Nucleus accumbens (tissue), 56 donors: ENCODE results near the gene FAM180B.

Experiments
- DNase-seq, 56 donors: peaks; one replicate each; lab custom pipeline; 2025; lab: John Stamatoyannopoulos, UW

Gene FAM180B

DNA sequence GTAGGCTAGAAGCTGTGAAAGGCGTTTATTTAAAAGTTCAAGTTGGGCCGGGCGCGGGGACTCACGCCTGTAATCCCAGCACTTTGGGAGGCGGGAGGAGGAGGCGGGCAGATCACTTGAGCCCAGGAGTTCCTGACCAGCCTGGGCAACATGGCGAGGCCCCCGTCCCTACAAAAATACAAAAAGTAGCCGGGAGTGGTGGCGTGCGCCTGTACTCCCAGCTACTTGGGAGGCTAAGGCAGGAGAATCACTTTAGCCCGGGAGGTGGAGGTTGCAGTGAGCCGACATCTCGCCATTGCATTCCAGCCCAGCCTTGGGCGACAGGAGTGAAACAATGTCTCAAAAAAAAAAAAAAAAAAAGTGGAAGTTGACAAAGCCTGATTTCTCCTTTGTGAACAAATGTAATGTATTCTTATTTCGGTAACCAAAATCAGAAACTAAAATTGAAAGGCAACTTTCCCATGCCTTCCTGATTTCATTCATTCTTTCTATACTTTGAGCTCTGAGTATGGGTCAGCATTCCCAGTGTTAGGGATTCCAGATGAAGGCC is 20.3 kb upstream of the FAM180B start:
- no peak for DNase-seq

DNA sequence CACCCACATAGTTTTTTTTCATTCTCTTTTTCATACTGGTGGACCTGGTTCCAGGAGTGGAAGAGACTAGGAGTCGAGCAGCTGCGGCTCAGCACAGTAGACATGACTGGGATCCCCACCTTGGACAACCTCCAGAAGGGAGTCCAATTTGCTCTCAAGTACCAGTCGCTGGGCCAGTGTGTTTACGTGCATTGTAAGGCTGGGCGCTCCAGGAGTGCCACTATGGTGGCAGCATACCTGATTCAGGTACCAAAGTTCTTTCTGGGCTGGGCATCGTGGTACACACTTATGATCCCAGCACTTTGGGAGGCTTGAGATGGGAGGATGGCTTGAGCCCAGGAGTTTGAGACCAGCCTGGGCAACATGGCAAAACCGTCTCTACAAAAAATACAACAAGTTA is 16.8 kb upstream of the FAM180B start:
- no peak for DNase-seq

DNA sequence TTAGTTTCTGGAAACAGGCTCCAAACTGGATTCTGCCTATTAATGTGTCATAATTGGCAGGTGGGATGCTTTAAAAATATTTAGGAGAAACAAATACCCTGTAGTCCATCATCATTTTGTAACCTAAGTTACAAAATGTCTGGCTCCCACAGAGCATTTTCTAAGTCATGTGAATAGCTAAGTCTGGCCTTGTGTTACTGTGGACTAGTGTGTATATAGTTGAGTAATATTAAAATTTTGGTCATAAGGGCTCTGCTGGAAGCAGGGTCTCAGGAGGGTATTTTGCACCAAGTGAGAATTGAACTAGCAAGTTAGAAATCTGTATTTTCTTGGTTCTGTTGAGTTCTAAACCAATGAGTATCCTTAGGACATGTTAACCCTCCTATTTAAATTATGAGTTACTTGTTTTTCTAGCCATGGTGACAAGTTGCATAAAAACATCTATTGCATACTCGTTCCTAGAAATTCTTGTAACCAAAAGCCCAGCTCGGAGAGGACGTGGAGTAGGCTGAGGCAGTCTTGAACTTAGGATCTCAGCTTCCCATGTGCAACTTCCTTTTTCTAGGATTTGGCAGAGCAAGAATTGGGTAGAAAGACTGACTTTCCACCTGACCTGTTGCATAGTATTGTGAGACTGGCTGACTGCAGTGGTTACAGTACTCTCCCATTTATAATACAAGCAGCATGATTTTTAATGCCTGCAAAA is 15.7 kb upstream of the FAM180B start:
- DNase-seq, result no peak

DNA sequence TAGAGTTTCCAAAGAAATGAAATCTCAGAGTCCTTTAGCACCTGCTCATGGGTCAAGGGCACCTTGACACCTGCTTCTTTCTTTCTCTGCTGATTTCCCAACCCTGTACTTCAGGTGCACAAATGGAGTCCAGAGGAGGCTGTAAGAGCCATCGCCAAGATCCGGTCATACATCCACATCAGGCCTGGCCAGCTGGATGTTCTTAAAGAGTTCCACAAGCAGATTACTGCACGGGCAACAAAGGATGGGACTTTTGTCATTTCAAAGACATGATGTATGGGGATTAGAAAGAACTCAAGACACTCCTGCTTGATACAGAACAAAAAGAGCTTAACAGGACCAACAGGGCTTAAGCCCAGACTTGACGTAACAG is 15.1 kb upstream of the FAM180B start:
- no peak for DNase-seq

DNA sequence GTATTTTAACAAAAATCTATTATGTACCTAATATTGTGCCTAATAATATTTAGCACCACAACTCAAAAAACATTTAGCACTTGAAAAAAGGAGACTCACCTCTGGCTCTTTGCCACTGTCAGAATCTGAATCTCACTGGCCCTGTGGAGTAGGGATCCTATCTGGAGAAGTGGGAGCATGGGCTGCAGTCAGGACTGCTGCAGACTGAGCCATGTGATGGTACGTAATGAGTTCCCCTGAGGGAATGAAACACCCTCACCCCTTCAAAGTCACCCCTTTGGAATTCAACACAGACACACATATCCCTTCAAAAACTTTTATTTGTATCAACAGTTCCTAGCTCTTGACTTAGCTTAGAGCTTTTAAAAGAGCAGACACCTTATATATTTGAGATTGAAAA is 14.6 kb upstream of the FAM180B start:
- no peak for DNase-seq

DNA sequence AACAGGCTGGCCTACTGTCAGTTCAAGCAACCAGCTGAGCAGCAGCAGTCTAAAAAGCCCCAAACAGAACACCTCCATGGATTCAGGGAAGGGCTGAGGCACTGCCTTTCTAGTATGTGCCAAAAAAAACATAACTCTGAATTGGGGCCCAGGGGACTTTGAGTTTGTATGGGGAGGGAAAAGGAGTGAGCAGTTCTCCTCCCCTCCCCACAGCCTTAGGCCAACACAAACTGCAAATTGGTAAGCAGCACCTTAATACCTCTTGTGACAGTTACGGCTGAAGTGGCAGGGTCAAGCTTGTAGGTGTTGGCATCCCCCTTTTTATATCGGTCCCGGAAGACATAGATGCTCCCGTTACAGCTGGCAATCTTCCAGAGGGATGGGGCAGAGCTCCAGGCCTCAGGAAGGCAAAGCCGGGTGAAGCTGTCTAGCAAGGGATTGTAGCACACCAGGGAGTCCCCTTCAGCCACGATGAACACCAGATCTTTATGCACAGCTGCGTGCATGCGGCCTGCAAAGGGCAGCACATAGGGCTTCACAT is 13.7 kb upstream of the FAM180B start:
- peak in 1 of 56 donors; percentile 23 for DNase-seq

DNA sequence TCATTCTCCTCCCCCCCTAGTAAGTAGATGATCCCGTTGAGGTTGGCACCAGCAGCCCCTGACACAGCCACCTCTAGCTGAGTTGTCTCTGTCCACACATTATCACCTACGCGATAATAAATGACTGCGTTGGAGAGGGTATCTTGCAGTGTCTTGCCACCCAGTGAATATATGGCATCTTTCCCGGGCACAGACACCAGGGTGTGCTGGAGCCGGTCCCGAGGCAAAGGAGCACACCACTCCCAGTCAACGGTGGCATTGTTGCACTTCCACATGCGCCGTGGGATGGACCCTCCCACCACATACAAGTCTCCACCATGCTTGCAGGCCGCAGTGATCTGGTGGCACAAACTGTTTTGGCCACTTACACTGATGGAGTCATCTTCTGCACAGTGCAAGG is 13.2 kb upstream of the FAM180B start:
- DNase-seq, result peak in 17 of 56 donors; percentile 14 to 74 (median 30)

DNA sequence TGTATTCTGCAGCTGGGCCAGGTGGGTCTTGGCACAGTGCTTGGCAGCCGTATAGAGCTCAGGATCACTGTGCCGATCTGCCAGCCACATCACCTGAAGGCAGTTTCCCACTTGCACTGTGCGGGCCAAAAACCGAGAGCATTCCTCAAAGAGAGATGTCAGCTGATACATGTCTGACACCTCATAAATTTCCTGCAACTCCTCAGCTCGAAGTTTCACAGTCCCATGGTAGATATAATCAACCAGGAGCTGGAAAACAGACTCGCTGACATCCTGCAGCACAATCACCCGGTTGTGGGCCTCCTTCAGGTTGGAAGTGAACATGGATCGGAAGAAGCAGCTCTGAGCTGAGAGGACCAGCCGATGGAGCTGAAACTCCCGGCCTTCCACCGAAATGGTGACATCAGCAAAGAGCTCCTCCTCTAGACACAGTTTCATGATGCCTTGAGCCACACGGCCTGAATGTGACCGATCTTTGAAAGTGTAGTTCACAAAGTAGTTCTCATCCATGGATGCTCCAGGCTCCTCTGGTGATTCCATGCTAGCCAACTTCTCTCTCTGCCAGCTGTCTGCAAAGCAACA is 8.9 kb upstream of the FAM180B start:
- DNase-seq, result peak in 2 of 56 donors; percentile 19 to 34

DNA sequence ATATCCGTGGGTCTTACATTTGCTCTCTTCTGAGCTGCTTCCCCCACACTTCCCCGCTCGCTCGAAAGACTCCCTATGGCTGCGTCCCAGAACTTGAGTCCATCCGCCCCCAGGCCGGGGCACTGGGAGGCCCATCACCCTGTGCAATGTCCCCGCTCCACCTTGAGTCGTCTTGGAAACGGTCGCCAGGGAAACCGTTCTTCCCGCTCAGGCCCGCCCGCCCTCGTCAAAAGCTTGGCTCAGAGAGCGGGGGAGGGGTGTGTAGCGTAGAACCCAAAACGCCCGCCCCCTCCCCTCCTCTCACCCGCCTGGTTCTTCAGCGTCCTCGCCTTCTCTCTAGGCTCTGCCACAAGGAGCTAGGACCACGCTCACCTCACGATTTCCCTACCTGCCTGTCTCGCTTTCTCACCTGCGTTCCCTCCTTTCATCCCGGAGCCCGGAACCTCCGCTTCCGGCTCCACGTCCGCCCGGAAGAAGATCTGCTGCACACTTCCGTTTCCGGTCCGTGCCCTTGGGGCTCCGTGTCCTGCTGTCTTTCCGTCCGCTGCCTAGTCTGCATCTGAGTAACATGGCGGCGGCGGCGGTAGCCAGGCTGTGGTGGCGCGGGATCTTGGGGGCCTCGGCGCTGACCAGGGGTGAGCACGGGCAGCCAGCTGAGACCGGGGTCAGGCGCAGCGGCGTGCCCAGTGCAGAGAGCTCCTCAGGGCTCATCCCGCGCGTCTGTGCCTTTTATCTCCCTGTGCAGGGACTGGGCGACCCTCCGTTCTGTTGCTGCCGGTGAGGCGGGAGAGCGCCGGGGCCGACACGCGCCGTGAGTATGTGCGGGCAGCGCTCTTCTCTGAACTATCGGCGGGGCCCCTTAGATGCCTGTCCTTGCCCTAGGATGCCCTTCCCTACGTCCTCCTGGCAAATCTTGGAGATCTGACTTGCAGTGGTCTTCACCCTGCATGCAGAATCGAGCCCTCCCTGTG is 7.7 kb upstream of the FAM180B start, which contains the start of the genes KBTBD4 and NDUFS3:
Gene KBTBD4 (minus strand): TSS at position 447 of the 971 bp plus-strand sequence. CDS start 19 bp downstream, at position 428.
Gene NDUFS3 (plus strand): TSS at position 551 of the 971 bp plus-strand sequence. CDS start 18 bp downstream, at position 569.
- DNase-seq, result peak; percentile 59 to 95 (median 88)

DNA sequence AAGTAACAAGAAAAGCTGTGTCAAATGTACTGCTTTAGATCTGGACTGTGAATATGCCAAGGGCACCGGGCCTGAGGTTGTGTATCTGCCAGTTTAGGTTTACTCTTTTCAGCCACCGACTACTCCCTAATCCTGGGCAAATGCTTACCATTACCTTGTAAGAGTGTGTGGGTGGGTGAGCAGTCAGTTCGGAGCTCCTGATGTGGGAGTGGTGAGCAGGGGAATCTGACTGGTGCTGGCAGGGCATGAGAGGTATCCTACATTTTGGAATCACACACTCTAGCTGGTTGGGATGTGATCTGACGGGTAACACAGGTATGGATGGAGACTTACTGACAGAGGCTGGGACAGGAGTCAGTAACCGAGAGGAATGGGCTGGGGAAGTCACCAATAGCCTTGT is 2.6 kb upstream of the FAM180B start:
- peak in 1 of 56 donors; percentile 21 for DNase-seq

DNA sequence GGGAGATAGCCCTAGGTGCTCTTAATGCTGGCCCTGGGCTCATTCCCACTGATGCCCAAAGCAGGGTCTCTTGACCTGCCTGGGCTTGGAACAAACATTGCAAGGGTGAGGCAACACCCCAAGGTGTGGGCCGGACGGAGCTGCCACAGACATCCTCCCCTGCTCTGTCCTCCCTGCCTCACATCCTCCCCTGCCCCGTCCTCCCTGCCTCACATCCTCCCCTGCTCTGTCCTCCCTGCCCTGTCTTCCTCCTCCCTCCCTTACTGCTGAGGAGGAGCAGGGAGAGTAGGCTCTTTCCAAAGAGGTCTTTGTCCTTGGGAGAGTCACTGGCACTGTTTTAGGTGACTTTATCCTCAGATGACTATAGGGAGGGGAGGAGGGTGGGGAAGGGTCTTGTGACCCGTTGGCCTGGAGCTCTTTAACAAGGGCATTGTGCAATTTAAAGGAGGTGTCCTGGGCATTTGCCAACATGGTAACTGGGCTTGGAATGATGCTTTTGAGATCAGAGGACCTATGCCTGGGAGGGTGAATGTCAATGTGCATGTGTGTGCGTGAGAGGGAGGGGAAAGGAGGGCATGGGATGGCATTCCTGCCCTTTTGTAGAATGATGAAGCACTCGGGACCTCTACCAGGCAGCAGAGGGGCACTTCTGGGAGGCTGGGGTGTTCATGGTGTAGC is 700 bp downstream of the FAM180B start:
- DNase-seq, result peak in 1 of 56 donors; percentile 34

DNA sequence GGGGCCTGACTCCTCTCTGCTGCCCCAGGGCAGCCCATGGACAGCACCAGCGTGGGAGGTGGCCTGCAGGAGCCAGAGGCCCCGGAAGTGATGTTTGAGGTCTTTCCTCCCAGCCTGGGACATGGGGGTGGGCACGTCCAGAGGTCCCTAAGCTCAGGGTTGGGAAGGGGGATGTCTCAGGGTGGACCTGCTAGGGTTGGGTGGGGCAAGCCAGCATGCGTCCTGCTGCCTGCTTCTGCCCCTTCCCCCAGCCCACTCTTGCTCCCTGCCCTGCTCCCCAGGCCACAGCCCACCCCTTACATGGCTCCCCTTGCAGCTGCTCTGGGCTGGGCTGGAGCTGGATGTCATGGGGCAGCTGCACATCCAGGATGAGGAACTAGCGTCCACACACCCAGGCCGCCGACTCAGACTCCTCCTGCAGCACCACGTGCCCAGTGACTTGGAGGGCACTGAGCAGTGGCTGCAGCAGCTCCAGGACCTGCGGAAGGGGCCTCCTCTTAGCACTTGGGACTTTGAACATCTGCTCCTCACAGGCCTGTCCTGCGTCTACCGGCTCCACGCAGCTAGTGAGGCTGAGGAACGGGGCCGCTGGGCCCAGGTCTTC is 1.3 kb downstream of the FAM180B start:
- DNase-seq, result peak in 15 of 56 donors; percentile 20 to 61 (median 36)

DNA sequence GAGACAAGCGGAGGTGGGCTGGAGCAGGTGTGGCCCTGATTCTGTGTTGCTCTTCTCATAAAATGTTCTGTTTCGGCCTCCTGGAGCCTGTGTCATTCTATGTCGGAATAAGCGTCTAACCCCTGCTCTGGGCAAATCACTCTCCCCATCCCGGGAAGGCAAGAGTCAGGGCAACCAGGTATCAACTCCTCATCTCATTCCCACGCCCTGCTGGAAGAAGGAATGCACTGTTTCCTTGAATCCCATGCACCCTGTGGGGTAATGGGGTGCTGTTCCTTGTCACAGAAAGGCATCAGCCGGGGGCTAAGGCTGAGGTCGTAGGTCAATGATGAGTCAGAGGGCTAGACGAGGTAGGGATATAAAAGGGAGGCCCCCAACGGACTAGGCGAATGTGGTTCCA is 2.6 kb downstream of the FAM180B start:
- no peak for DNase-seq

DNA sequence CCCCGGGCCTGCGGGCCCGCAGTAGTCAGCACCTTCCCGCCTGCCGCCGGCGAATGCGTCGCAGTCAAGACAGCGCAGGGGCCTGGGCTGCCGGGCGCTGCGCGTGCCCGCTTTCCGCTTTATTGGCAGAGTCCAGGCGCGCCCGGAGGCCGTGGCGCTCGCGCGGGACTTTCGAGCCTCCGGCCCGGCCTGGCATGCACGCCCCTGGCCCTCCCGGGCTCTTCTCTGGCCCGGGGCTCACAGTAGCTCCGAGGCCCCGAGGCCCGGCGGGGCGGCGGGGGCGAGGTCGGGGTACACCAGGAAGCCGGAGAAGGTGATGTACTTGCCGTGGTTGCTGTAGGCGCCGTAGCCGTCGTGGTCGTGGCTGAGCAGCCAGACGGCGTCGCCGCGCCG is 3.1 kb downstream of the FAM180B start:
- DNase-seq, result no peak

DNA sequence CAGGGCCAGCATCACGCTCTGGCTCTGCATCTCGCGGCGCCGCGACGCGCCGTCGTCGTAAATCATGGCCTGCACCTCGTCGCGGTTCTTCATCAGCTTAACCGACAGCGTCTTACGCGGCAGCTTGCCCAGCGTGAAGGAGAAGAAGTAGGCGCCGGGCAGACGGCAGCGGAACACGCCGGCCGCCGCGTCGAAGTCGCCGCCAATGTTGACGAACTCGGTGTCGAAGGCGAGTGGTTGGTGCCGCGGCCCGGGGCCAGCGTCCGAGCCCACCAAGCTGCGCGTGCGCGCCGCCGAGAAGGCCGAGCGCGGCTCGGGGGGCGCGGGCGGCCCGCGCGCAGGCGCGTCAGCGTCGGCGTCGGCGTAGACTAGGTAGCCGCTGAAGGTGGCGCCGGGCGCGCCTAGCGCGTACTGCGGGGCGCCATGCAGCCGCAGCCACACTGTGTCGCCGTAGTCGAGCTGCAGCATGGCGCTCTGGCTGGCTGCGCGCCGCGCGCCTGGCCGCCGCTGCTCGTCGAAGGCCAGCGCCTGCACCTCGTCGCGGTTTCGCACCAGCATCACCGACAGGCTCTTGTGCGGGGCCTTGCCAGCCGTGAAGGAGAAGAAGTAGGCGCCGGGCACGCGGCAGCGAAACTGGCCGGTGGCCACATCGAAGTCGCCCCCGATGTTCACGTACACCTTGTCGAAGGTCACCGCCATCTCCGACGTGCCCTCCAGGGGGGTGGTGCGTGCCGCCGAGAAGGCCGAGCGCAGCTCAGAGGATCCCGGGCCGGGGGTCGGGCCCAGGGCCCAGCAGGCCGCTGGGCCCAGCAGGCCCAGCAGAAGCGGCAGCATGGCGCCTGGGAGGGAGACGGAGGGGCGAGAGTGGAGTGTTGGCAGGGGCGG is 3.7 kb downstream of the FAM180B start:
- no peak for DNase-seq

DNA sequence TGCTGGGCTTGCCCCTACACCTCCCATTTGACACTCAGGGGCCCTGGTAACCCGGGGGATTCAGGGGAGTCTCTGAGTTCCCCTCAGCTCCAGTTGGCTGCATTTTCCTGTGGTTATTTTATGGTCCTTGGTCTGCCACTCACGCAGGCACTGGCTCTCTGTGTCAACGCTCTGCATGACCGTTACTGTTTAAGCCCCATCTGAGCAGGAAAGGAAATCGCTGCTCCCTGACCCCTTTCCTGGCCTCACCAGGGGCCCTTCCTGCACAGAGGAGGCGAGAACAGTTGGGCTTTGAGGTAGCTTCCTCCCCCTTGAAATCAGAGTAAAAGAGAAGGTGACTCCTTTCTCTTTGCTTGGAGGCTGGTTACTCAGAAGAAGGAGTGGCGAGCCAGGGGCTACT is 5.3 kb downstream of the FAM180B start:
- DNase-seq, result no peak

DNA sequence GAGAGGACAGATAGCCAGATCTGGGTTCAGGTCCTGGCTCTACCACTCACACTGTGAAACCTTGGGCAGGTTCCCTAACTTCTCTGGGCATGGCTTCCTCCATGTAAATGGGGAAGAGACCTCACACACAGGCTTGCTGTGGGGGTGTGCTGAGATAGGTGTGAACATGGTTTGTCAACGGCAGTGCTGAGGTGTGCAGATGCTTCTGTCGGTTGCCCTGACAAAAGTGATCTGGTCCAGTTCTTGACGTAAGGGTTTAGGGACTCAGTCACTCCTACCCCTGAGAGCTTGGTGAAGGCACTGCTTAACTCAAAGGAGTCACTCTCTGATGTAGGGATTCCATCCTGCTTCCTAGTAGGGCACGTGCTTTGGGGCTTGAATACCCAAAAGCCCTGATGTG is 5.8 kb downstream of the FAM180B start:
- no peak for DNase-seq

DNA sequence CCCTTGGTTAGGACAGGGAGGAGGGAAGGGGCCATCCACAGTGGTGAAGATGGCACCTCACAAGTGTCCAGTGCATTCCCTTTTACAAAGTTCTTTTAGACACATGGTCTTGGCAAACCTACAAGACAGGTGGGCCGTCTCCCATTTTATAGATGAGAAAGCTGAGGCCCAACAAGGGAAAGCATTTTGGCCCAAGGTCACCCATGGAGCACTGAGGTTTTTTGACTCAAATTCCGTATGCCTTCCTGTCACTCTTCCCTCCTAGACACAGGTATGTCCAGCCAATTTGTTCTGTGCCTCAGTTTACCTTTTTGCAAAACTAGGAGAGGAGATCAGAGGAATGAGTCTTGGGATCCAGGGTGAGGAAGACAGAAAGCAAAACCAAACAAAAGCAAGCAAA is 6.5 kb downstream of the FAM180B start:
- no peak for DNase-seq
